OCI-LY1 (cell line): Measurements from ENCODE around the gene MAML1.

Experiments
- H2AFZ ChIP-seq: fragments of 200-600 bp; sonication (generic), shearing (Covaris generic); 2 replicates; pipeline ENCODE4 v1.6.0; 2014; ENCODE audit warnings: antibody characterized with exemption, mild to moderate bottlenecking, low read length
- H3F3A ChIP-seq: fragments of 200-600 bp; sonication (generic), shearing (Covaris generic); 2 replicates; pipeline ENCODE4 v1.6.0; 2014; ENCODE audit warnings: mild to moderate bottlenecking, antibody characterized with exemption, low read length, moderate library complexity; ENCODE audit not compliant: insufficient read depth
- H3K27ac ChIP-seq: fragments of 200-600 bp; sonication (generic); 2 replicates; pipeline ENCODE4 v1.5.1; 2014; ENCODE audit warnings: low read length, mixed run types, mild to moderate bottlenecking, low read depth; ENCODE audit not compliant: poor library complexity, severe bottlenecking
- H3K27me3 ChIP-seq: fragments of 200-600 bp; sonication (generic); 2 replicates; pipeline ENCODE4 v1.6.0; 2014; ENCODE audit warnings: antibody characterized with exemption, mild to moderate bottlenecking, low read length, moderate library complexity; ENCODE audit not compliant: insufficient read depth
- H3K36me3 ChIP-seq: fragments of 200-600 bp; sonication (generic); 2 replicates; pipeline ENCODE4 v1.6.1; 2014; ENCODE audit warnings: mild to moderate bottlenecking, antibody characterized with exemption, low read length, moderate library complexity, mixed read lengths; ENCODE audit not compliant: insufficient read depth
- H3K4me1 ChIP-seq: fragments of 200-600 bp; sonication (generic); 2 replicates; pipeline ENCODE4 v1.5.1; 2014; ENCODE audit warnings: mild to moderate bottlenecking, low read length, moderate library complexity; ENCODE audit not compliant: insufficient read depth, severe bottlenecking
- H3K4me2 ChIP-seq: fragments of 200-600 bp; sonication (generic), shearing (Covaris generic); 2 replicates; pipeline ENCODE4 v1.6.1; 2014; ENCODE audit warnings: low read length
- H3K4me3 ChIP-seq: fragments of 200-600 bp; sonication (generic); 2 replicates; pipeline ENCODE4 v1.5.1; 2014; ENCODE audit warnings: low read length, low read depth, mild to moderate bottlenecking, mixed read lengths; ENCODE audit not compliant: poor library complexity, severe bottlenecking
- H3K79me2 ChIP-seq: fragments of 200-600 bp; shearing (Covaris generic); 2 replicates; pipeline ENCODE4 v1.6.1; 2016; ENCODE audit warnings: mixed run types, low read length, mixed read lengths; ENCODE audit not compliant: insufficient read depth
- H3K9ac ChIP-seq: fragments of 200-600 bp; sonication (generic), shearing (Covaris generic); 2 replicates; pipeline ENCODE4 v1.6.1; 2014; ENCODE audit warnings: mild to moderate bottlenecking, low read length, mixed read lengths
- H3K9me2 ChIP-seq: fragments of 200-600 bp; sonication (generic), shearing (Covaris generic); 2 replicates; pipeline ENCODE4 v1.6.1; 2014; ENCODE audit warnings: low read depth, mild to moderate bottlenecking, low read length, mixed read lengths
- H3K9me3 ChIP-seq: fragments of 200-600 bp; shearing (Covaris generic); 2 replicates; pipeline ENCODE4 v1.6.1; 2014; ENCODE audit warnings: low read length, mixed read lengths
- H4K20me1 ChIP-seq: fragments of 200-600 bp; sonication (generic), shearing (Covaris generic); 2 replicates; pipeline ENCODE4 v1.6.0; 2016; ENCODE audit warnings: mild to moderate bottlenecking, low read length; ENCODE audit not compliant: insufficient read depth
- EZH2 ChIP-seq: fragments of 200-600 bp; sonication (generic), shearing (Covaris generic); IDR thresholded peaks from 2 replicates; pipeline ENCODE4 v1.8.0; 2017; ENCODE audit warnings: borderline replicate concordance, mixed run types, mild to moderate bottlenecking, antibody characterized with exemption, low read length, moderate library complexity, mixed read lengths
- TF ChIP-seq, protein P1 (sequence below): fragments of 200-600 bp; sonication (generic), shearing (Covaris generic); IDR thresholded peaks from 2 replicates; pipeline ENCODE4 v1.5.1; 2017; ENCODE audit warnings: mild to moderate bottlenecking, antibody characterized with exemption, low read length, moderate library complexity, mixed read lengths

Gene MAML1

GRCh38 chr5:179730356-179730755 is 2.3 kb upstream of the MAML1 start:
- H3K4me2 ChIP-seq = no peak overlapping the region

DNA sequence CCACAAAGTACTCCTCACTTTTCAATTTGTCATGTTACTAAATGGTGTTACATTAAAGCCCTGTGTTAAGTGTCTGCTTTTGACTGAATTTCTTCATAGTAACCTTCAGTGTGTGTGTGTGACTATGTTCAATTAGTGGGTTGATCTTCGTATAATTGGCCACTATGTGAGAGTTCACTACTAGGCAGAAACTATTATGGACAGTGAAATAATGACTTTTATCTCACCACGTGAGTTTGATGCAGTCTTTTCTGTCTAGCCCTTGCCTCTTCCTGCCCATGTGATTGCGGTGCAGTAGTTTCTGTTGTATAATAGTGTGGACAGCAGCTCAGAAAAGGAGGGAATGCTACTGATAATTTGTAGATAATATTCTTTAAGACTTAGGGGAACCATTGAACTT is 1.8 kb upstream of the MAML1 start:
- Histone ChIP-seq H3K79me2 (peaks cover 26% of the 10 kb centered on the region), H4K20me1 (no peaks in the 10 kb centered on the region), H3K4me1 (peaks cover 28% of the 10 kb centered on the region), H3F3A (peaks cover 10% of the 10 kb centered on the region), H3K9me3 (no peaks in the 10 kb centered on the region), H3K9me2 (no peaks in the 10 kb centered on the region), H3K36me3 (peaks cover 53% of the 10 kb centered on the region), H3K9ac (no peak overlapping the region), H3K27me3 (no peaks in the 10 kb centered on the region), H3K27ac (peak overlapping the region; percentile 33), H3K4me2 (no peak overlapping the region), H2AFZ (no peak overlapping the region), H3K4me3 (no peak overlapping the region)
- no peak for TF ChIP-seq EZH2
- TF ChIP-seq, protein P1, sequence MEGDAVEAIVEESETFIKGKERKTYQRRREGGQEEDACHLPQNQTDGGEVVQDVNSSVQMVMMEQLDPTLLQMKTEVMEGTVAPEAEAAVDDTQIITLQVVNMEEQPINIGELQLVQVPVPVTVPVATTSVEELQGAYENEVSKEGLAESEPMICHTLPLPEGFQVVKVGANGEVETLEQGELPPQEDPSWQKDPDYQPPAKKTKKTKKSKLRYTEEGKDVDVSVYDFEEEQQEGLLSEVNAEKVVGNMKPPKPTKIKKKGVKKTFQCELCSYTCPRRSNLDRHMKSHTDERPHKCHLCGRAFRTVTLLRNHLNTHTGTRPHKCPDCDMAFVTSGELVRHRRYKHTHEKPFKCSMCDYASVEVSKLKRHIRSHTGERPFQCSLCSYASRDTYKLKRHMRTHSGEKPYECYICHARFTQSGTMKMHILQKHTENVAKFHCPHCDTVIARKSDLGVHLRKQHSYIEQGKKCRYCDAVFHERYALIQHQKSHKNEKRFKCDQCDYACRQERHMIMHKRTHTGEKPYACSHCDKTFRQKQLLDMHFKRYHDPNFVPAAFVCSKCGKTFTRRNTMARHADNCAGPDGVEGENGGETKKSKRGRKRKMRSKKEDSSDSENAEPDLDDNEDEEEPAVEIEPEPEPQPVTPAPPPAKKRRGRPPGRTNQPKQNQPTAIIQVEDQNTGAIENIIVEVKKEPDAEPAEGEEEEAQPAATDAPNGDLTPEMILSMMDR = no peak

More at GRCh38 chr5:179730356-179730755, 2.3 kb upstream of the MAML1 start:
- Histone ChIP-seq H3K9me2 (no peaks in the 10 kb centered on the region), H3K27me3 (no peaks in the 10 kb centered on the region), H3K4me1 (peaks cover 28% of the 10 kb centered on the region), H3F3A (peaks cover 10% of the 10 kb centered on the region), H3K4me3 (no peak overlapping the region), H4K20me1 (no peaks in the 10 kb centered on the region), H3K79me2 (peaks cover 21% of the 10 kb centered on the region), H3K9ac (no peak overlapping the region), H3K36me3 (peaks cover 58% of the 10 kb centered on the region), H2AFZ (no peak overlapping the region), H3K9me3 (no peaks in the 10 kb centered on the region), H3K27ac (peak overlapping the region; percentile 33)
- TF ChIP-seq, protein P1 = no peak
- no peak for TF ChIP-seq EZH2

DNA sequence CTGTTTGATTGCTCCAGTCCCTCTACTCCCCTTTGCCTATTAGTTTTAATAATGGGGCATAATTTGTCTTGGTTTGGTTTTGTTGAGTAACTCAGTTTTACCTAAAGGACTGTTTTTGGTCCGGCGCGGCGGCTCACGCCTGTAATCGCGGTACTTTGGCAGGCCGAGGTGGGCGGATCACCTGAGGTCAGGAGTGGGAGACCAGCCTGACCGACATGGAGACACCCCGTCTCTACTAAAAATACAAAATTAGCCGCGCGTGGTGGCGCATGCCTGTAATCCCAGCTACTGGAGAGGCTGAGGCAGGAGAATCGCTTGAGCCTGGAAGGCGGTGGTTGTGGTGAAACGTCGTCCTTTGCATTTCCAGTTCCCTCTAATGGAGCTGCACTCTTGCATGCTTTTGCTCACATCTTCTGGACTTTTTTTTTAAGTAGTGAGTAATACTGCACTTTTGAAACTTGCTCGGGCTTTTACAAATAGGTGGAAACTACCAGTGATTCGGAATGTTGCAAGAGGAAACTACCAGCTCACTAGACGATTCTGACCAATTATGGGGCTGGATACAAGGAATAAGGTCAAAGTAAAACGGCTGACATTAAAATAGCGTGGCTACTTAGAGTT is 721 bp upstream of the MAML1 start:
- H3K4me3 ChIP-seq = peak overlapping the region; percentile 77
- H3K79me2 ChIP-seq = peaks cover 37% of the 10 kb centered on the region
- H3F3A ChIP-seq = peaks cover 10% of the 10 kb centered on the region
- H3K27me3 ChIP-seq = no peaks in the 10 kb centered on the region
- H3K4me1 ChIP-seq = peaks cover 28% of the 10 kb centered on the region
- H3K27ac ChIP-seq = peak overlapping the region; percentile 55
- TF ChIP-seq EZH2 = no peak
- TF ChIP-seq, protein P1 = no peak
- H3K9me2 ChIP-seq = no peaks in the 10 kb centered on the region
- H4K20me1 ChIP-seq = no peaks in the 10 kb centered on the region
- peaks cover 44% of the 10 kb centered on the region for H3K36me3 ChIP-seq
- peak overlapping the region; percentile 63 for H3K9ac ChIP-seq
- H2AFZ ChIP-seq = peak overlapping the region; percentile 18; the same call in 1 of the 2 replicates
- no peaks in the 10 kb centered on the region for H3K9me3 ChIP-seq
- peak overlapping the region; percentile 77 for H3K4me2 ChIP-seq
